ENCODE data around the gene VPS39. TPM values are rescaled to one million over a fixed set of nuclear protein-coding genes. Genes with fewer than 3 reads are reported as not detected.

Gene VPS39
- total RNA-seq, 4 donors from 2014 or later, result 133 to 264 (median 205) TPM

GRCh38 chr15:42199126-42199525 lies 9.0 kb downstream of the VPS39 start:
- Histone ChIP-seq H3K4me3 (no peak overlapping the region), H3K4me1 (peaks cover 0 to 7% (median 0%) of the 10 kb centered on the region in 4 donors), H3K36me3 (peaks cover 0 to 62% (median 0%) of the 10 kb centered on the region in 3 donors), H3K27ac (no peak overlapping the region), H3K27me3 (no peaks in the 10 kb centered on the region), H3K9me3 (no peaks in the 10 kb centered on the region)
- no peak for DNase-seq (ENCODE audit: low spot score in 2 of 2)
- 80 to 86% methylated on average over 5 of the region's 5 CpGs for WGBS, 2 donors
- TF ChIP-seq EP300 (IDR thresholded peaks at IDR 0.05) (no peak), POLR2A (IDR thresholded peaks at IDR 0.05) (no peak)
- TF ChIP-seq, protein P1, sequence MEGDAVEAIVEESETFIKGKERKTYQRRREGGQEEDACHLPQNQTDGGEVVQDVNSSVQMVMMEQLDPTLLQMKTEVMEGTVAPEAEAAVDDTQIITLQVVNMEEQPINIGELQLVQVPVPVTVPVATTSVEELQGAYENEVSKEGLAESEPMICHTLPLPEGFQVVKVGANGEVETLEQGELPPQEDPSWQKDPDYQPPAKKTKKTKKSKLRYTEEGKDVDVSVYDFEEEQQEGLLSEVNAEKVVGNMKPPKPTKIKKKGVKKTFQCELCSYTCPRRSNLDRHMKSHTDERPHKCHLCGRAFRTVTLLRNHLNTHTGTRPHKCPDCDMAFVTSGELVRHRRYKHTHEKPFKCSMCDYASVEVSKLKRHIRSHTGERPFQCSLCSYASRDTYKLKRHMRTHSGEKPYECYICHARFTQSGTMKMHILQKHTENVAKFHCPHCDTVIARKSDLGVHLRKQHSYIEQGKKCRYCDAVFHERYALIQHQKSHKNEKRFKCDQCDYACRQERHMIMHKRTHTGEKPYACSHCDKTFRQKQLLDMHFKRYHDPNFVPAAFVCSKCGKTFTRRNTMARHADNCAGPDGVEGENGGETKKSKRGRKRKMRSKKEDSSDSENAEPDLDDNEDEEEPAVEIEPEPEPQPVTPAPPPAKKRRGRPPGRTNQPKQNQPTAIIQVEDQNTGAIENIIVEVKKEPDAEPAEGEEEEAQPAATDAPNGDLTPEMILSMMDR (IDR thresholded peaks at IDR 0.05), result no peak

DNA sequence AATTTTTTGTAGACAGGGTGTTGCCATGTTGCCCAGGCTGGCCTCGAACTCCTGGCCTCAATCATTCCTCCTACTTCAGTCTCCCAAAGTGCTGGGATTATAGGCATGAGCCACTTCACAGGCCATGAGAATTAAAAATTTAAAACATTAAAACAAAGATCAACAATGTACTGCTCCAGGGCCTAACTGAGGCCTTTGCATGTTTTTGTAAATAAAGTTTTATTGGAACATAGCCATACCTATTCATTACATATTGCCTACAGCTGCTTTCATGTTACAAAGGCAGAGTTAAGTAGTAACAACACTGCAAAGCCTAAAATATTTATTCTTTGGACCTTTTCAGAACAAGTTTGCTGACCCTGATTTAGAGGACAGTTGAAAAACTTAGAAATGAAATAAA lies 9.6 kb downstream of the VPS39 start:
- TF ChIP-seq POLR2A (IDR thresholded peaks at IDR 0.05) (no peak), EP300 (IDR thresholded peaks at IDR 0.05) (no peak)
- TF ChIP-seq, protein P1 (IDR thresholded peaks at IDR 0.05), result no peak
- no peaks in the 10 kb centered on the region for H3K9me3 ChIP-seq
- H3K4me3 ChIP-seq, result no peak overlapping the region
- peaks cover 0 to 61% (median 0%) of the 10 kb centered on the region in 3 donors for H3K36me3 ChIP-seq
- WGBS, 2 donors, result 91 to 100% methylated on average over 1 of the region's 1 CpG
- DNase-seq (ENCODE audit: low spot score in 2 of 2), result no peak
- no peak overlapping the region for H3K27ac ChIP-seq
- no peaks in the 10 kb centered on the region for H3K27me3 ChIP-seq
- peaks cover 0 to 7% (median 0%) of the 10 kb centered on the region in 4 donors for H3K4me1 ChIP-seq

GRCh38 chr15:42194513-42194912 lies 13.6 kb downstream of the VPS39 start:
- Histone ChIP-seq H3K27me3 (no peaks in the 10 kb centered on the region), H3K9me3 (no peaks in the 10 kb centered on the region), H3K36me3 (peaks cover 0 to 77% (median 0%) of the 10 kb centered on the region in 3 donors), H3K4me3 (no peak overlapping the region), H3K27ac (no peak overlapping the region), H3K4me1 (no peaks in the 10 kb centered on the region)
- no peak for TF ChIP-seq POLR2A (IDR thresholded peaks at IDR 0.05)
- 90 to 94% methylated on average over 5 of the region's 5 CpGs for WGBS, 2 donors
- no peak for DNase-seq (ENCODE audit: low spot score in 2 of 2)

DNA sequence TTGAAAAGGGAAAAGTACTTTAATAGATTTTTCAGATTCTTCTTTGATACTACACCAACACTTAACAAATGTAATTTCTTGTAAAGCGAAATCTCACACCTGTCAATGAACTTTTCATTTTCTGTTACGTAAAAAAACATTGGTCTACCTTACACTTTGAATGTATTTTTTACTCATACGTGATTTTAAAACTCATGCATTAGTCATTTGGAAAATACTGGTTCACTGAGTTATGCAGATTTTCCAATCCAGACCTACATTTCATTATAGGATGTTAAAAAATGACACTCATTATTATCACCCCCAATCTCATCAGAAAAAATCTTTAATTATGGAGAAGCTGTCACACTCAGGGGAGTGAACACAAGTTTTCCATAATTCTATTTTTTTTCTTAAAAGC lies 14.7 kb downstream of the VPS39 start:
- Histone ChIP-seq H3K4me3 (no peak overlapping the region), H3K36me3 (peaks cover 0 to 77% (median 0%) of the 10 kb centered on the region in 3 donors), H3K9me3 (no peaks in the 10 kb centered on the region), H3K4me1 (no peaks in the 10 kb centered on the region), H3K27ac (no peak overlapping the region), H3K27me3 (no peaks in the 10 kb centered on the region)
- 92 to 93% methylated on average over 3 of the region's 3 CpGs for WGBS, 2 donors
- no peak for DNase-seq (ENCODE audit: low spot score in 2 of 2)
- TF ChIP-seq POLR2A (IDR thresholded peaks at IDR 0.05) (no peak), EP300 (IDR thresholded peaks at IDR 0.05) (no peak)
- TF ChIP-seq, protein P1 (IDR thresholded peaks at IDR 0.05), result no peak

GRCh38 chr15:42191610-42192346 lies 16.3 kb downstream of the VPS39 start:
- no peaks in the 10 kb centered on the region for H3K9me3 ChIP-seq
- no peaks in the 10 kb centered on the region for H3K27me3 ChIP-seq
- no peak overlapping the region for H3K27ac ChIP-seq
- no peak overlapping the region for H3K4me3 ChIP-seq
- no peaks in the 10 kb centered on the region for H3K4me1 ChIP-seq
- H3K36me3 ChIP-seq, result peaks cover 0 to 78% (median 13%) of the 10 kb centered on the region in 3 donors
- DNase-seq (ENCODE audit: low spot score in 2 of 2), result no peak
- no peak for TF ChIP-seq POLR2A (IDR thresholded peaks at IDR 0.05)
- TF ChIP-seq EP300 (IDR thresholded peaks at IDR 0.05), result no peak
- 89% methylated on average over 8 of the region's 8 CpGs for WGBS, 2 donors

GRCh38 chr15:42190370-42190769 lies 17.7 kb downstream of the VPS39 start:
- Histone ChIP-seq H3K36me3 (peaks cover 0 to 80% (median 27%) of the 10 kb centered on the region in 3 donors), H3K4me3 (no peak overlapping the region), H3K9me3 (no peaks in the 10 kb centered on the region), H3K27me3 (no peaks in the 10 kb centered on the region), H3K27ac (no peak overlapping the region), H3K4me1 (no peaks in the 10 kb centered on the region)
- WGBS, 2 donors, result 94 to 96% methylated on average over 2 of the region's 2 CpGs
- no peak for TF ChIP-seq POLR2A (IDR thresholded peaks at IDR 0.05)
- TF ChIP-seq, protein P1 (IDR thresholded peaks at IDR 0.05), result no peak
- no peak for TF ChIP-seq EP300 (IDR thresholded peaks at IDR 0.05)
- DNase-seq (ENCODE audit: low spot score in 2 of 2), result no peak
